SKM-1 (cell line): ENCODE results near the gene MPZL2.
A peak's percentile ranks its signal among the peaks of the same experiment; 100 is the strongest.
"Not testable (repeated sequence)": the region's sequence is repeated elsewhere in the genome, so short reads cannot be mapped to it uniquely, and the experiment has no call there.

Experiments used
- DNase-seq: peaks from one replicate; lab custom pipeline; 2025; ENCODE audit not compliant: unreplicated experiment; lab: John Stamatoyannopoulos, UW

The MPZL2 gene

GRCh38 chr11:118263695-118264568 lies at the start of gene MPZL2:
TSS of gene MPZL2 (minus strand) at chr11:118264297. CDS start at chr11:118264153, 144 bp downstream.
- no peak for DNase-seq

GRCh38 chr11:118313242-118313641 lies 49.1 kb upstream of the MPZL2 start:
- no peak for DNase-seq

- DNase-seq: no peak
Measured at GRCh38 chr11:118312328-118312727, 48.2 kb upstream of the MPZL2 start.

GRCh38 chr11:118311518-118311917 lies 47.4 kb upstream of the MPZL2 start:
- DNase-seq: no peak

- no peak for DNase-seq
Measured at GRCh38 chr11:118310781-118311485, 46.8 kb upstream of the MPZL2 start.

- DNase-seq: no peak
Measured at GRCh38 chr11:118310271-118310670, 46.2 kb upstream of the MPZL2 start.

- not testable (repeated sequence) for DNase-seq
Measured at GRCh38 chr11:118308995-118309528, 45.0 kb upstream of the MPZL2 start.

- no peak for DNase-seq
Measured at GRCh38 chr11:118306556-118306955, 42.5 kb upstream of the MPZL2 start.

GRCh38 chr11:118305726-118306125 lies 41.6 kb upstream of the MPZL2 start:
- DNase-seq: no peak

- no peak for DNase-seq
Measured at GRCh38 chr11:118304568-118305248, 40.6 kb upstream of the MPZL2 start, which contains the start of gene CD3E. TSS of gene CD3E (plus strand) at chr11:118304730. CDS start at chr11:118304953, 223 bp downstream.

GRCh38 chr11:118304227-118304567 lies 40.1 kb upstream of the MPZL2 start:
- DNase-seq: no peak

- DNase-seq: no peak
Measured at GRCh38 chr11:118301600-118302195, 37.6 kb upstream of the MPZL2 start.

- DNase-seq: peak; percentile 25
Measured at GRCh38 chr11:118295815-118296454, 31.8 kb upstream of the MPZL2 start.

GRCh38 chr11:118295199-118295598 lies 31.1 kb upstream of the MPZL2 start:
- no peak for DNase-seq

- DNase-seq: no peak
Measured at GRCh38 chr11:118294053-118294452, 30.0 kb upstream of the MPZL2 start.

- DNase-seq: no peak
Measured at GRCh38 chr11:118291477-118292135, 27.5 kb upstream of the MPZL2 start.

GRCh38 chr11:118290923-118291322 lies 26.8 kb upstream of the MPZL2 start:
- DNase-seq: no peak

- no peak for DNase-seq
Measured at GRCh38 chr11:118289401-118289800, 25.3 kb upstream of the MPZL2 start.

- DNase-seq: no peak
Measured at GRCh38 chr11:118287006-118287405, 22.9 kb upstream of the MPZL2 start.

- DNase-seq: no peak
Measured at GRCh38 chr11:118286545-118286944, 22.4 kb upstream of the MPZL2 start.
